IPS-18c (cell line): ENCODE data around the gene ALKAL2.
"Not testable (repeated sequence)": the region's sequence is repeated elsewhere in the genome, so short reads cannot be mapped to it uniquely, and the experiment has no call there.

Experiments
- H3K4me3 ChIP-seq: 2 replicates; pipeline ENCODE4 v1.7.0; 2013; ENCODE audit warnings: low read depth, mild to moderate bottlenecking, low read length, moderate library complexity; ENCODE audit not compliant: insufficient read depth
- H3K9me3 ChIP-seq: one replicate; pipeline ENCODE4 v1.6.1; 2013; ENCODE audit warnings: mild to moderate bottlenecking, low read length, moderate library complexity; ENCODE audit not compliant: control insufficient read depth, insufficient read depth

Gene ALKAL2

GRCh38 chr2:287911-288757 is at the start of gene ALKAL2:
TSS of gene ALKAL2 (minus strand) at chr2:288091. CDS start at chr2:287835, 256 bp downstream.
- H3K4me3 ChIP-seq: peak within 1 kb of the TSS; percentile 46

GRCh38 chr2:336949-337348 is 49.1 kb upstream of the ALKAL2 start:
- H3K4me3 ChIP-seq, H3K9me3 ChIP-seq: not testable (repeated sequence)

More at GRCh38 chr2:287911-288757, at the start of gene ALKAL2:
- no peaks in the 10 kb centered on the region for H3K9me3 ChIP-seq

GRCh38 chr2:336360-336759 is 48.5 kb upstream of the ALKAL2 start:
- Histone ChIP-seq H3K9me3 (peaks cover 9% of the 10 kb centered on the region), H3K4me3 (no peak overlapping the region)

- peaks cover 3% of the 10 kb centered on the region for H3K9me3 ChIP-seq
- H3K4me3 ChIP-seq: no peak overlapping the region
These were observed 44.7 kb upstream of the ALKAL2 start for GRCh38 chr2:332592-332991.

GRCh38 chr2:328761-329160 is 40.9 kb upstream of the ALKAL2 start:
- Histone ChIP-seq H3K9me3 (no peaks in the 10 kb centered on the region), H3K4me3 (no peak overlapping the region)

- Histone ChIP-seq H3K9me3 (no peaks in the 10 kb centered on the region), H3K4me3 (no peak overlapping the region)
These were observed 35.1 kb upstream of the ALKAL2 start for GRCh38 chr2:323035-323434.

- Histone ChIP-seq H3K9me3 (no peaks in the 10 kb centered on the region), H3K4me3 (no peak overlapping the region)
These were observed 34.4 kb upstream of the ALKAL2 start for GRCh38 chr2:322326-322725.

- no peaks in the 10 kb centered on the region for H3K9me3 ChIP-seq
- no peak overlapping the region for H3K4me3 ChIP-seq
These were observed 32.7 kb upstream of the ALKAL2 start for GRCh38 chr2:320561-320960.

GRCh38 chr2:319059-319600 is 31.2 kb upstream of the ALKAL2 start:
- H3K9me3 ChIP-seq: no peaks in the 10 kb centered on the region

GRCh38 chr2:317501-318424 is 29.9 kb upstream of the ALKAL2 start:
- no peaks in the 10 kb centered on the region for H3K9me3 ChIP-seq
- H3K4me3 ChIP-seq: no peak overlapping the region

More at GRCh38 chr2:319059-319600, 31.2 kb upstream of the ALKAL2 start:
- no peak overlapping the region for H3K4me3 ChIP-seq

GRCh38 chr2:316381-316780 is 28.5 kb upstream of the ALKAL2 start:
- H3K9me3 ChIP-seq: no peaks in the 10 kb centered on the region
- H3K4me3 ChIP-seq: no peak overlapping the region

GRCh38 chr2:315925-316324 is 28.0 kb upstream of the ALKAL2 start:
- H3K4me3 ChIP-seq, H3K9me3 ChIP-seq: not testable (repeated sequence)

GRCh38 chr2:314561-315336 is 26.9 kb upstream of the ALKAL2 start:
- Histone ChIP-seq H3K4me3 (no peak overlapping the region), H3K9me3 (no peaks in the 10 kb centered on the region)

GRCh38 chr2:313991-314390 is 26.1 kb upstream of the ALKAL2 start:
- no peak overlapping the region for H3K4me3 ChIP-seq
- no peaks in the 10 kb centered on the region for H3K9me3 ChIP-seq

GRCh38 chr2:310994-311393 is 23.1 kb upstream of the ALKAL2 start:
- no peak overlapping the region for H3K4me3 ChIP-seq
- no peaks in the 10 kb centered on the region for H3K9me3 ChIP-seq

- no peak overlapping the region for H3K4me3 ChIP-seq
- no peaks in the 10 kb centered on the region for H3K9me3 ChIP-seq
These were observed 22.1 kb upstream of the ALKAL2 start for GRCh38 chr2:309954-310510.
